Measurements from ENCODE around the gene CCDC33.

Gene CCDC33

DNA sequence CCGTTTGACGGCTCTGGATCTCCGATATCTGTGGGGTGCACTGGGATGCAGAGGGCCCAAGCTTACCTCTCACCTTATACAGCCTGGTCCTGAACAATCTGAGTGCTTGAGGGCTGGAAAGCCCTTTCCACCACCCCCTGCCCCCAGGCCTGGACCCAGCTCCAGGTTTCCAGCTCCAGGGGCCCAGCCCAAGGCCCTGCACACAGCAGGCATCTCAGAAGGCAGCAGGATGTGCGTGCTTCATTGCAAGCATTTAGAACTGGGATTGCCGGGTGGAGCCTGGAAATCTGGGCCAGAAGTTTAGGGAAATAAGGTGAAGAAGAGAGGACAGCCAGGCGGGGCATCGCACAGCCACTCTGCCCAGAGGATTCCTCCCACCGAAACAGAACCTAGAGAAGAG, 25.6 kb downstream of the CCDC33 start:
- Histone ChIP-seq H3K9me2 (replicated peaks; ENCODE audit: control insufficient read depth, low read length) (no peaks in the 10 kb centered on the region), H3F3A (ENCODE audit: control insufficient read depth, insufficient read depth) (no peaks in the 10 kb centered on the region), H3K36me3 (ENCODE audit: control insufficient read depth, low read length) (no peaks in the 10 kb centered on the region), H3K79me2 (ENCODE audit: control insufficient read depth, low read length) (no peaks in the 10 kb centered on the region), H4K20me1 (ENCODE audit: control insufficient read depth, insufficient read depth, low read depth, low read length) (no peaks in the 10 kb centered on the region), H3K27me3 (ENCODE audit: control insufficient read depth, low read length) (no peaks in the 10 kb centered on the region), H3K27ac (ENCODE audit: low read depth, low read length) (no peak overlapping the region), H3K9me3 (ENCODE audit: control insufficient read depth, insufficient read depth, low read length) (no peaks in the 10 kb centered on the region), H3K4me2 (ENCODE audit: low read length) (no peak overlapping the region), H3K4me1 (ENCODE audit: control insufficient read depth, low read length) (no peaks in the 10 kb centered on the region), H3K4me3 (ENCODE audit: low read length) (no peak overlapping the region)
- TF ChIP-seq EZH2phosphoT487 (IDR thresholded peaks at IDR 0.05; ENCODE audit: borderline replicate concordance, low read length), result no peak
- TF ChIP-seq, protein P1, sequence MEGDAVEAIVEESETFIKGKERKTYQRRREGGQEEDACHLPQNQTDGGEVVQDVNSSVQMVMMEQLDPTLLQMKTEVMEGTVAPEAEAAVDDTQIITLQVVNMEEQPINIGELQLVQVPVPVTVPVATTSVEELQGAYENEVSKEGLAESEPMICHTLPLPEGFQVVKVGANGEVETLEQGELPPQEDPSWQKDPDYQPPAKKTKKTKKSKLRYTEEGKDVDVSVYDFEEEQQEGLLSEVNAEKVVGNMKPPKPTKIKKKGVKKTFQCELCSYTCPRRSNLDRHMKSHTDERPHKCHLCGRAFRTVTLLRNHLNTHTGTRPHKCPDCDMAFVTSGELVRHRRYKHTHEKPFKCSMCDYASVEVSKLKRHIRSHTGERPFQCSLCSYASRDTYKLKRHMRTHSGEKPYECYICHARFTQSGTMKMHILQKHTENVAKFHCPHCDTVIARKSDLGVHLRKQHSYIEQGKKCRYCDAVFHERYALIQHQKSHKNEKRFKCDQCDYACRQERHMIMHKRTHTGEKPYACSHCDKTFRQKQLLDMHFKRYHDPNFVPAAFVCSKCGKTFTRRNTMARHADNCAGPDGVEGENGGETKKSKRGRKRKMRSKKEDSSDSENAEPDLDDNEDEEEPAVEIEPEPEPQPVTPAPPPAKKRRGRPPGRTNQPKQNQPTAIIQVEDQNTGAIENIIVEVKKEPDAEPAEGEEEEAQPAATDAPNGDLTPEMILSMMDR (IDR thresholded peaks at IDR 0.05; ENCODE audit: low read depth, low read length, poor library complexity, severe bottlenecking), result no peak

- Histone ChIP-seq H3K4me2 (ENCODE audit: low read length) (no peak overlapping the region), H3F3A (ENCODE audit: control insufficient read depth, insufficient read depth) (no peaks in the 10 kb centered on the region), H3K36me3 (ENCODE audit: control insufficient read depth, low read length) (no peaks in the 10 kb centered on the region), H3K27ac (ENCODE audit: low read depth, low read length) (no peak overlapping the region), H3K79me2 (ENCODE audit: control insufficient read depth, low read length) (no peaks in the 10 kb centered on the region), H3K4me1 (ENCODE audit: control insufficient read depth, low read length) (no peaks in the 10 kb centered on the region), H3K4me3 (ENCODE audit: low read length) (no peak overlapping the region), H4K20me1 (ENCODE audit: control insufficient read depth, insufficient read depth, low read depth, low read length) (no peaks in the 10 kb centered on the region), H3K9me2 (replicated peaks; ENCODE audit: control insufficient read depth, low read length) (no peaks in the 10 kb centered on the region), H3K9me3 (ENCODE audit: control insufficient read depth, insufficient read depth, low read length) (no peaks in the 10 kb centered on the region), H3K27me3 (ENCODE audit: control insufficient read depth, low read length) (no peaks in the 10 kb centered on the region)
- TF ChIP-seq EZH2phosphoT487 (IDR thresholded peaks at IDR 0.05; ENCODE audit: borderline replicate concordance, low read length), result no peak
- TF ChIP-seq, protein P1 (IDR thresholded peaks at IDR 0.05; ENCODE audit: low read depth, low read length, poor library complexity, severe bottlenecking), result no peak
Measured at GRCh38 chr15:74262151-74262550, 26.0 kb downstream of the CCDC33 start.

GRCh38 chr15:74262625-74263024, 26.5 kb downstream of the CCDC33 start:
- H3K79me2 ChIP-seq (ENCODE audit: control insufficient read depth, low read length), result no peaks in the 10 kb centered on the region
- H3K27me3 ChIP-seq (ENCODE audit: control insufficient read depth, low read length), result no peaks in the 10 kb centered on the region
- H3K4me2 ChIP-seq (ENCODE audit: low read length), result no peak overlapping the region
- H3K36me3 ChIP-seq (ENCODE audit: control insufficient read depth, low read length), result no peaks in the 10 kb centered on the region
- no peak overlapping the region for H3K27ac ChIP-seq (ENCODE audit: low read depth, low read length)
- H3K4me1 ChIP-seq (ENCODE audit: control insufficient read depth, low read length), result no peaks in the 10 kb centered on the region
- no peak overlapping the region for H3K4me3 ChIP-seq (ENCODE audit: low read length)
- H4K20me1 ChIP-seq (ENCODE audit: control insufficient read depth, insufficient read depth, low read depth, low read length), result no peaks in the 10 kb centered on the region
- no peaks in the 10 kb centered on the region for H3K9me3 ChIP-seq (ENCODE audit: control insufficient read depth, insufficient read depth, low read length)
- H3F3A ChIP-seq (ENCODE audit: control insufficient read depth, insufficient read depth), result no peaks in the 10 kb centered on the region
- no peak for TF ChIP-seq EZH2phosphoT487 (IDR thresholded peaks at IDR 0.05; ENCODE audit: borderline replicate concordance, low read length)
- TF ChIP-seq, protein P1 (IDR thresholded peaks at IDR 0.05; ENCODE audit: low read depth, low read length, poor library complexity, severe bottlenecking), result no peak
- H3K9me2 ChIP-seq (replicated peaks; ENCODE audit: control insufficient read depth, low read length), result no peaks in the 10 kb centered on the region

DNA sequence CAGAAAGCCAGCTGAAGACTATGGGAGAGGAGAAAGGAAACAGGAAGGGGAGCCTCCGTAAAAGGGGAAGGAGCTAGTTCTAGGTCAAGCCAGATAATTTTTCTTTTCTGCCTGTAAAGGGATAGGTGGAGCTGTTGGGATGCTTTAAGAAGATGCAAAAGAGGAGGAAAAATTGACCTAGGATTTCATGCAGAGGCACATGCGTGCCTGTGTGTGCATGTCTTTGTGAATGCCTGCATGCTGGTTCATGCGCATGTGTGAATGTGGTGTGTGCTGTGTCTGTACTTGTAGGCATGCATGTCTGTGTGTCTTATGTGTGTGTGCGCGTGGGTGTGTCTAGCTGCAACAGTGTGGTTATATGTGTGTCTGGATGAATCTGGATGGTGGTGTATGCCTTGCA, 27.3 kb downstream of the CCDC33 start:
- H3K4me1 ChIP-seq (ENCODE audit: control insufficient read depth, low read length), result no peaks in the 10 kb centered on the region
- H3K4me2 ChIP-seq (ENCODE audit: low read length), result no peak overlapping the region
- H3K79me2 ChIP-seq (ENCODE audit: control insufficient read depth, low read length), result no peaks in the 10 kb centered on the region
- no peaks in the 10 kb centered on the region for H3K36me3 ChIP-seq (ENCODE audit: control insufficient read depth, low read length)
- TF ChIP-seq, protein P1 (IDR thresholded peaks at IDR 0.05; ENCODE audit: low read depth, low read length, poor library complexity, severe bottlenecking), result no peak
- TF ChIP-seq EZH2phosphoT487 (IDR thresholded peaks at IDR 0.05; ENCODE audit: borderline replicate concordance, low read length), result no peak
- H3F3A ChIP-seq (ENCODE audit: control insufficient read depth, insufficient read depth), result no peaks in the 10 kb centered on the region
- no peak overlapping the region for H3K27ac ChIP-seq (ENCODE audit: low read depth, low read length)
- H3K9me3 ChIP-seq (ENCODE audit: control insufficient read depth, insufficient read depth, low read length), result no peaks in the 10 kb centered on the region
- no peak overlapping the region for H3K4me3 ChIP-seq (ENCODE audit: low read length)
- no peaks in the 10 kb centered on the region for H3K9me2 ChIP-seq (replicated peaks; ENCODE audit: control insufficient read depth, low read length)
- no peaks in the 10 kb centered on the region for H4K20me1 ChIP-seq (ENCODE audit: control insufficient read depth, insufficient read depth, low read depth, low read length)
- no peaks in the 10 kb centered on the region for H3K27me3 ChIP-seq (ENCODE audit: control insufficient read depth, low read length)

Measured in DOHH2 (cell line).